ENCODE measurements around the gene ACTL10.

- TF ChIP-seq CTCF (conservative IDR thresholded peaks at IDR 0.05; ENCODE audit: low read length) (no peak), EZH2phosphoT487 (IDR thresholded peaks at IDR 0.05; ENCODE audit: borderline replicate concordance, low read depth, low read length) (no peak)
These were observed 20.6 kb upstream of the ACTL10 start for GRCh38 chr20:33646191-33646590.
